Astrocyte (in vitro differentiated cells and primary cell): ENCODE measurements around the gene NPPB.

Source experiments
- EZH2 ChIP-seq: IDR thresholded peaks from 2 replicates; pipeline ENCODE4 v1.6.1; 2012; ENCODE audit warnings: mild to moderate bottlenecking, low read length, inconsistent platforms; ENCODE audit not compliant: insufficient read depth
- TF ChIP-seq, protein P1 (sequence below): IDR thresholded peaks from 2 replicates; pipeline ENCODE4 v1.5.1; 2011; ENCODE audit warnings: low read depth, mild to moderate bottlenecking, inconsistent platforms, low read length, moderate library complexity; ENCODE audit not compliant: insufficient read depth

DNA sequence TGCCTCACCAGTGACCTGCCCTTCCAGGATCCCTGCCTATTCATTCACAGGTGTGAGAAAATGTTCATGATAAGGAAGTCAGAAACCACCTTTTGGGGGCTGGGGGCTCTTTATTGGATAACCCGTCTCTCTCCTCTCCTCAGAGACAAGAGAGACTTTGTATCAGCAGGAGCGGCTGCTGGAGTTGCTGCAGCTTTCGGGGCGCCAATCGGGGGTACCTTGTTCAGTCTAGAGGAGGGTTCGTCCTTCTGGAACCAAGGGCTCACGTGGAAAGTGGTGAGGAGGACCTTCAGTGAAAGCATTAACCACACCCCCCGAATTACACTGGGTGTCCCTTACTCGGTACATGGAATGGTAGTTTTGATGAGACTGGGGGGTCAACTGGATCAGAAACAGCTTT, 31.8 kb downstream of the NPPB start:
- TF ChIP-seq EZH2, result no peak
- TF ChIP-seq, protein P1, sequence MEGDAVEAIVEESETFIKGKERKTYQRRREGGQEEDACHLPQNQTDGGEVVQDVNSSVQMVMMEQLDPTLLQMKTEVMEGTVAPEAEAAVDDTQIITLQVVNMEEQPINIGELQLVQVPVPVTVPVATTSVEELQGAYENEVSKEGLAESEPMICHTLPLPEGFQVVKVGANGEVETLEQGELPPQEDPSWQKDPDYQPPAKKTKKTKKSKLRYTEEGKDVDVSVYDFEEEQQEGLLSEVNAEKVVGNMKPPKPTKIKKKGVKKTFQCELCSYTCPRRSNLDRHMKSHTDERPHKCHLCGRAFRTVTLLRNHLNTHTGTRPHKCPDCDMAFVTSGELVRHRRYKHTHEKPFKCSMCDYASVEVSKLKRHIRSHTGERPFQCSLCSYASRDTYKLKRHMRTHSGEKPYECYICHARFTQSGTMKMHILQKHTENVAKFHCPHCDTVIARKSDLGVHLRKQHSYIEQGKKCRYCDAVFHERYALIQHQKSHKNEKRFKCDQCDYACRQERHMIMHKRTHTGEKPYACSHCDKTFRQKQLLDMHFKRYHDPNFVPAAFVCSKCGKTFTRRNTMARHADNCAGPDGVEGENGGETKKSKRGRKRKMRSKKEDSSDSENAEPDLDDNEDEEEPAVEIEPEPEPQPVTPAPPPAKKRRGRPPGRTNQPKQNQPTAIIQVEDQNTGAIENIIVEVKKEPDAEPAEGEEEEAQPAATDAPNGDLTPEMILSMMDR, result no peak
